Fibroblast of skin of scalp (primary cell): Measurements from ENCODE around the gene MAL.

Source experiments
- DNase-seq: peaks from one replicate; pipeline ENCODE4 v3.0.0-alpha.2; 2013

MAL gene

DNA sequence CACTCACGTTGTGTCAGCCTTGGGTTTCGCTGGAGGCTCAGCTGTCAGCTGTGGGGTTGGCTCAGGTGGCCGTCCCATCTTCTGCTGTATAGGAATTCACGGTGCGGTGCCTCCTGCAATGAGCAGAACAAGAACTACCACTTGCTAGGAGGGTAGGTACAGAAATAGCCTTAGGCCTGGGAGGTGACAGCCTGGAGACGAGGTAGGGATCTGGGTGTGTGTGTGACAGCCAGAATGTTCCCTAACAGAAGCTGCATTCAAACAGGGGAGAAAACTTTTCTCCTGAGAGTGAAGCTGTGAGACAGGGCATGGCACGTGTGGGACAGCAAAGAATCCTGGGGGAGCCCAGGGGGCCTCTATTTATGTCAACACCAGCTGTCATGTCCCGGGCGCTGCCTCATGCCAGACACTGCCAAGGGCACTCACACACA is 8.4 kb upstream of the MAL start:
- no peak for DNase-seq

DNA sequence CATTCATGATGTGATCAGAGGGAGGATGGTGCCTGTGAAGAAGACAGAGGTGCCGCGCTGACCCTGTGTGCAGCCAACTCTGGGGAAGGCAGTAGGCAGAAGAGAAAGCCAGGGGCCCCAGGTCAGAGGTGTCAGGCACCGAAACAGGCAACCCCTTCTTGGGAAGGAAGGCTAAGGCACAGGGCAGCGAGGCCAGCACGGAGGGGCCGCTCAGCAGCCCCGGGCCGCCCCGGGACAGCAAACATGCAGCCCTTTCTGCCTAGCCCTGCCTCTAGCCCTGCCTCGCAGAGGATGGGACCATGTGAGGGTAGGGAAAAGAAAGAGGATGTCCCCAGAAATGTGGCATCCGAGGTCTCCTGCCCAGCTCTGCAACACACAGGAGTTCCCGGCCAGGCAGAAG is 7.7 kb upstream of the MAL start:
- no peak for DNase-seq

DNA sequence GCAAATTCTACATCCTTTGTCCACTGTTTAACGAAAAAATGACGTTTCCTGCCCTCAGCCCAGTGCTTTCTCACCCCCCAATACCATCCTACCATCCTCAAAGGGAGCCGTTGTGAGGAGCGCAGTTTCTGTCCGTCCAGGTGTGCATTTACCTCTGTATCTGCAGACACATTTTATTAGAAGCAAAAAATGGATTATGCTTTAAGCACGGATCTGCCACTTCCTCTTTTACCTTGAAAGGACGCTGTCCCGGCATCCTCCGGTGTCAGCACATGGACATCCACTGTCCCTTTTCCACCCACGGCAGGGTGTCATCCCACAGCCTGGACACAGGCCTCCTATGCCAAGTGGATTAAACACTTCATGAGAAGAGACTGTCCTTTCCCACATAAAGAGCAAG is 7.2 kb upstream of the MAL start:
- DNase-seq = no peak

DNA sequence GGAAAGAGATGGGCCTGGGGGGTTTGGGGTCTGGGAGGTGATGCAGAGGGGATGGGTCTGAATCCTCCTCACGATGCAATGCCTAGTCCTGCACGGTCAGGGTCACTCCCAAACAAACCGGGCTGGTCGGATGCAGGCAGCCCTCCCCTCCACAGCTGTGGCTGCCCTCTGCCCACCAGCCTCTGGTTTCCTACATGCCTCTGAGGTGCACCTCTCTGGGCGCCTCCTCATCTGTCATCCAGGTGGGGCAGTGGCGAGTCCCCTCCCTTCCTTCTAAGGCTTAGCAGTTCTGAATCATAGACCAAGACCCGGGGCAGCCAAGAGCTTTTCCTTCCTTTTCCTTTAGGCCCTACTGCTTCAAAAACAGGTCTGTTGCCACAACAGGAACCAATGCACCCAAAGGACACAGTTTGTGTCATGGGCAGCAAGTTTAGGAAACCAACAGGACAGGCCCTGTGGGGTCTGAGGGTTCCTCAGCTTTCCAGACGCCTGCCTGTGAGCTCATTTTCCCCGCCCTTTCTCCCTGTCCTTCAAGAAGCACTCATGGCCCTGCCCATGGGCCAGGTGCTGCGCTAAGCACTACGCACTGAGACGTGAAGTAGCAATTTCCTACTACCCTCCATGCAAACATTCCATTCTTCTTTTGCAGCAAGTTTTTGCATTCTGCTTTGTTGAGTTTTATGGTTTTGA is 6.5 kb upstream of the MAL start:
- DNase-seq = no peak

DNA sequence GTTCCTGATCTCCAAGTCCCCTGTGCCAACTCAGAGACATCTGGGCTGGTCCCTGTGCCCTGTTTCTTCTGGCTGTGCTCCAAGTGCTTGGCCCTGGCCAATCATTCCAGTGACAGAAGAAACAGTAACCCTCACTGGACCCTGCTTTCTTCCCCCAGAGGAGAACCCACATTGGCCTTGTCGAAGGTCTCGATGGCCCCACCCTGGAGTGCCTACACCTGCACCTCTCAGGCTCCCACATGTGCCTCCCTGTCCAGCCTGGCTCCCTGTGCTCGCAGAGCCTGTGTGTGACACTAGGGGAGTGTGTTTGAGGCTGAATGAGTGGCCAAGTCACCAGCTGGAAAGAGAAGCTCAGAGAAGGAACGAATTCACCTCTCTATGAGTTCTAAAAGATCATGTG is 5.9 kb upstream of the MAL start:
- no peak for DNase-seq

DNA sequence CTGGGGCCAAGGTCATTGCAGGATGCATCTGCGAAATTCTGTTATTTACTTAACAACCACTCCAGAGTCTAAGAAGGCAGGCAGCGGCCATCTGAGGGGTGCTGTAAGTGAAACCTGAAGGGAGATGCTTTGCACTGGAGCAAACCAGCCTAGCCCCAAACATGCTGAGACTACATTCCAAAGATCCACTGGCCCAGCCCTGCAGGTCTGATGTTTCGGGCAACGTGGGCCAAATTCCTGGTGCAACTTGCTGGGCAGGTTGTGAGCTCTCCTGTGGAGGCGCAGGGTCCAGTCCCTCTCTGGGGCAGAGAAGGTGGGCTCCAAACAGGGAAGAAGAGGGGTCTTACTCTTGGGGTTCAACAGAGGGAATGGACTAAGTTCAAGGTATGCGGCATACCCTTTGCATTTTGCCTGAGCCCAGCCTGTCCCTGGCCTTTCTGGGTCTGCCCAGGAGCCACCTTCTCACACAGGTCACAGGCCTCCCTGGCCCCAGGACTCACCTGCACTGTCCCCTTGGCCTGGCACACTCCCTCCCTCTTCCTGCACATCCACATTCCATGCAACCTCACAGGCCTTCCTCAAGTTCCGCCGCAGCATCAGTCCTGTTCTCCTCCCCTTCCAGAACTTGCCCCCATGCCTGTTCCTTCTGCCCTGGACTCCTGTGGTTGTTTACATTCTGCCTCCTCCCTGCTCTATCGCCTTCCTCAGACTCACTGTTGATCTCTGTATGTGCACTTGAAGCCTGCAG is 5.1 kb upstream of the MAL start:
- DNase-seq = no peak

DNA sequence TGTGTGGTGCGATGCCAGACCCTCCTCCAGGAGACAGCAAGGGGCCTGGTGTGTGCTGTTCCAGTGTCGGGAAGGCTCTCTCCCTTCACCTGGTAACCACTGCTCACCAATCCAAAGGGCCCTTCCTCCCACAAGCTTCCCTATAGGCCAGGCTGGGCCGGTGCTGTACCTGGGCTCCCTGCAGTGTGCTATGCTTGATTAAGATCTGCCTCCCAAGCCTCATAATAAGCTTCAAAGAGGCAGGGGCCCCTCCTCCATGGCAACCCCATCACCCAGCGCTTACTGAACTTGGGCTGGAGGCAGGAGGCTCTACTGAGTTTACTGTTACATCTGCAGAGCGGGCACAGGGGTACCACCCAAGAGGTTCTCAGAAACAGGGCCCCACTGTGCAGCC is 4.5 kb upstream of the MAL start:
- DNase-seq = no peak

DNA sequence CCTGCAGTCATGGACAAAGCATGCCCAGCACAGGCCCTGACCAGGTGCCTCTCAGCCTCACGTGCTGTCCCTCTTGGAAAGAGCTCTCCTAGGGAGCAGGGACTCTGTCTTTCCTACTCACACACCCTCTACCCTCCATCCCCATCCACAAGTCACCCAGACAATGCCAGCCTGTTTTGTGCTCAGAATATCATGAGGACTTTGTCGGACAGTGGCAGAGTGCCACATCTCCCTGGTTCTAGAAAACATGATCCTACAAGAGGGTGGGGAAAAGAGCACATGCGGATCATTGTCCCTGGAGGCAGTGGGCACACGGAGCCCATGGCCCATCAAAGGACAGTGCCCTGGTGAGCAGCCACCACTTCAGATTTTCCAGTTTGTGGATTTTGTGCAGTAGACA is 3.7 kb upstream of the MAL start:
- DNase-seq = no peak

DNA sequence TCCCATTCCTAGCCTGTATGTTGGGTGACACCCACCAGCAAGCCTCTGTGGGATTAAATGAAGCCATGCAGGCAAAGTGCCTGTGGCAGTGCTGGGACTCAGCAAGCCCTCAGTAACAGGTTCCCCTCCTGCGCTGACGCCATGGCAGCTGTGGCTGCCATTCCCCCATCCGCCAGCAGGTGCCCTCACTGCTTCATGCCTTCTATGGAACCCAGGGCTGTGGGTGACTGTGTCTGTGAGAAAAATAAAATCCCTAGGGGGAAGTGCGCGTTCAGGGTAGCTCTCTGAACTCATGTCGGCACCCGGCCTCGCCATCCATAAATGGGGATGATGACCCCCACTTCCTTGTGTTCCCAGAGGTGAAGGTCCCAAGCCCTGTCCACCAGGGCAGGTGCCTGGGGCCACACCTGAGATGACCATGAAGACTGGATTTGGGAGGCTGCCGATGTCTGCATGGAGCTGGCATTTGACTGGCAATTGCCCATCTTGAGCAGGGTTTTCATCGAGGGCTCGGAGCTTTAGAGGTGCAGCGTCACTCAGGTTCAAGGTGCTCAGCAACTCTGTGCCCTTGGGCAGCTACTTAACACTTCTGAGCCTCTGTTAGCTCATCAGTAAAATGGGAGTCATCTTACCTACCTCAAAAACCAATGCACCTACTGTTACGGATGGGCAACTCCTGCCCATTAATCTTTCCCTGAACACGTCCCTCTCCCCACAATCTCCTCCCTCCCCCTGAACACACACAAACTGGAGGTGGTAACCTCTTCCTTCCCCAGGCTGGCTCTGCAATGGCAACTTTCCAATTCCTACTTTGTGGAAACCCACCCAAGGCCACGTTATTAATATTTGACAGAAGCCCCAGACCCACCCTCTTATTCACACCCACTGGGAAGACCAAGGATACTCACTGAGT is 2.9 kb upstream of the MAL start:
- DNase-seq = peak; percentile 48

DNA sequence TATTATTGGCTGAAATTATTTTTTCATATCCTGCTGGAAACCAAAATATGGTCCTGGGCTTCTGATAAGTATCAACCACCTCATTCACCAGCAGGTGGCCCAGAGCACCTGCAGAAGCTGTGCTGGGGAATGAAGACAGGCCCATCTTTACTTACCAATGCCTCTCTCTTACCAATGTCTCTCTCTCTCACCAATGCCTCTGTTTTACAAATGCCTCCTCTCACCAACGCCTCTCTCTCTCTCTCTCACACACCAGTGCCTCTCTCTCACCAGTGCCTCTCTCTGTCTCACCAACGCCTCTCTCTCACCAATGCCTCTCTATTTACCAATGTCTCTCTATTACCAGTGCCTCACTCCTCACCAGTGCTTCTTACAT is 2.3 kb upstream of the MAL start:
- DNase-seq = no peak

DNA sequence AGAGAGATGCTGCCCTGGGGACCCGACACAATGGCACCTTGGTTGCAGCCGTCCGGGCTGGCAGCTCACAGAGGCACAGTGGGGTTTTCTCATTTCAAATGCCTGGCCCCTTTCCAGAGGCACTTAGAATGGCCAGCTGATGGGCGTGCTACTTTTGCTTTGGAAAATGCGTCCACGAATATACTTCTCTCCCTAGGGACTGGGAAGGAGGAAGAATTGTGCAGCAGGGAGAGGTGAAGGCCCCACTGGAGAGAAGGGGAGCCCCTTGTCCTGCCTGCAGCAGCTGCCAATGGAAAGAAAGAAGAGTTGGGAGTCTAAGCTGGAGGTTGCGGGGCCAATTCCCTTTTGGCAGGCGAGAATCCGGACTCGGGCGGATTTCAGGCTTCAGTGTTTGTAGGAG is 1.1 kb upstream of the MAL start:
- DNase-seq = no peak

DNA sequence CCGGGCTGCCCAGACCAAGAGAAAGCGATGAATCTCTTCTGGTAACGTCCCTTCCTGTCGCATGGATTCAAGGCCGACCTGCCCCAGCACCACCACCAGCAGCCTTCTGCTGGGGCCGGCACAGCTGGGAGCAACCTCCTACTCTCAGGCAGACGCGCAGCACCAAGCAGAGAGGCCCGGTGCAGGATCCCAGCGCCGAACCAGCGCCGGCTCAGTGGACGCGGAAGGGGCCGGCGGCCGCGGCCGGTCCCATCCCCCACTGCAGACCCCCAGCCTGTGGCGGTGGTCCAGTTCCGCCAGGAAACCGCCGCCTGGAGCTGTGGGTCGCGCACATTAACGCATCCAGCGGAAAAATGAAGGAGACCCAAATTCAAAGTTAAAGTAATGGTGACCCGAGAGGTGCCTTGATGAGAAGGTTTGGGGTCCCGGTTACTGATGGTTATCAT is 525 bp upstream of the MAL start:
- DNase-seq = no peak

DNA sequence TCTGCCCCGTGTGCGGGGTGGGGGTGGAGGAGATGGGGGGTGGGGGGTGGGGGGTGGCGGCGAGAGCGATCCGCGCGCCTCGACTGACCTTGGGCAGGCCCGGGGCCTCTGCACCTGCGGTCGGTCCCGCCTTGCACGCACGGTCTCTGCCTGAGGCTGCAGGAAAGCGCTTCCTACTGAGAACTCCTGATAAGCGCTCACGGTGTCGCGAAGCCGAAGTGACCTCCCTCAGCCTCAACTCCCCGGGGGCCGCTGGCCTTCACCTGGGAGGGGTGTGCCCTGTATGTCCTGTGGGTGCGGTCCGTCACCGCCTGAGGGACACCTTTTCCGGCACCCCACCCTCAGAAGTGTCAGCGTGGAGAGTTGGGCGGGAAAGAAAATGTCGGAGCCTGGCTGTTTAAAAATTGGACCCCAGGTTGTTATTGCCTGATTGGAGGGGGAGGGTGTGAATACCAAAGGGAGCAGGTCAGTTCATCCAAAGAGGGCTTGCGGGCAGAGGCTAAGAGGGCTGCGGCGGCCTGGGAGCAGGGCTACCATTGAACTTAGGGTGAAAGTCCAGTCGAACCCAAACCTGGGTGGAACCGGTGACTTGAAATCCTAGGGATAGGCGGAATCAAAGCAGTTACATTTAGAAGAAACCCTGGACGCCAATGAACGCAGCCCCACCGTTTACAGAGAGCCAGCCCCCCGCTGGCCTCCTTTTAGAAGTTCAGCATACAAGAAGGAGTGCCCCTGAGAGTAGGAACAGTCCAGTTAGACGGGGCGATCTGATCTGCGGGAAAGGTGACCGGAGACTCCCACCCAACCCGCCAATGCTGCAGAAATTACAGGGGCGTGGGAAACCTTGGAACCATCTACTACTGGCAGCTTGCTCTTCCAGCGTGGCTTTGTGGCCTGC is 1.2 kb downstream of the MAL start:
- DNase-seq = no peak

DNA sequence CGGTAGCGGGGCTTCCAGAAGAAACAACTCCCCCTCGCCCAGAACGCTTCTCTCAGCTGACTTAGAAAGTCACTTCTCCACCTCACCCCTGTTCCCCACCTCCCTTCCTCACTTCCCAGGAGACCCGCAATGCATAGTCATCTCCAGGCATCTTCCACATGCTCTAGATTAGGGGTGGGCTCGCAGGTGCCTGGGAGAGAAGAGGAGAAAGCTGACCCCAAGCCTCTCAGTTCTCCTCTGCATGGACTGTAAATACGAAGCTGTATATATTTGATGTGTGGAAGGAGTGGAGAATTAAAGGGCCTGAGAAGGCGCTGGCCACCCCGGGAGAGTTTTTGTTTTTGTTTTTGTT is 1.8 kb downstream of the MAL start:
- DNase-seq = no peak

DNA sequence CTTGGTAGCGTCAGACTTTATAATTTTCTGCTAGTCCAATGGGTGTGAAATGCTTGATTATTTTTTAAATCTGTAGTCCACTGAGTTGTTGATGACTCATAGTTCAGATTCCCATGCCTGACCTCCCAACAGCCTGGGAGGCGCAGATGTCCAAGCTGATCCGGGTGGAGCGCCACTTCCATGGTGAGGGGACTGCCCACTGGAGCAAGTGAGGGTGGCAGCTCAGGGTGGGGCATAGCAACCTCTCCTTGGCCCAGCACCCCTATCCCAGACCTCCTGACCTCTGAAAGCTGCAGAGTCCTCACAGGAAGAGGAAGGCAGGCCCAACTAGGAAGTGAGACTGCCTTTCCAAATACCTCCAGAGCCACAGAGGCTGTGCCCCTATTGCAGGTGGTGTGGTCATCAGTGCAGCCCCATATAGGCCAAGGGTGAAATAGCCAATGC is 4.4 kb downstream of the MAL start:
- DNase-seq = no peak

DNA sequence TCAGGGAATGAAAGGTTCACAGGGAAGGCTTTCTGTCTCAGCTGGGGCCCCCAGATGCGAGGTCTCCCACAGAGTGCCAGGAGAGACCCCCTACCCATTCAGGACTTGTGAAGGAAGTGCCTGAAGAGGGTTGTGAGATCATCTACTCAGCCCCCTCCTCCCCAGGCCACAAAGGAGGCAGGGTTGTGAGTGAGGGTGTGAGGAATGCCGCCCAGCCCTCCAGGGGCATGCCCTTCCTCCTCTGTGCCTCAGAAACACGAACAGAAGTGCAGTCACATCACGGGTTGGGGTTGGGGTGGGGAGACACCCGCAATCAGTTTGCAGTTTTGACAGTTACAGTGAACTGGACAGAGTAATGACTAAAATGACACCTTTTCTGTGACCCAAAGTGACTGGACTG is 5.0 kb downstream of the MAL start:
- no peak for DNase-seq

DNA sequence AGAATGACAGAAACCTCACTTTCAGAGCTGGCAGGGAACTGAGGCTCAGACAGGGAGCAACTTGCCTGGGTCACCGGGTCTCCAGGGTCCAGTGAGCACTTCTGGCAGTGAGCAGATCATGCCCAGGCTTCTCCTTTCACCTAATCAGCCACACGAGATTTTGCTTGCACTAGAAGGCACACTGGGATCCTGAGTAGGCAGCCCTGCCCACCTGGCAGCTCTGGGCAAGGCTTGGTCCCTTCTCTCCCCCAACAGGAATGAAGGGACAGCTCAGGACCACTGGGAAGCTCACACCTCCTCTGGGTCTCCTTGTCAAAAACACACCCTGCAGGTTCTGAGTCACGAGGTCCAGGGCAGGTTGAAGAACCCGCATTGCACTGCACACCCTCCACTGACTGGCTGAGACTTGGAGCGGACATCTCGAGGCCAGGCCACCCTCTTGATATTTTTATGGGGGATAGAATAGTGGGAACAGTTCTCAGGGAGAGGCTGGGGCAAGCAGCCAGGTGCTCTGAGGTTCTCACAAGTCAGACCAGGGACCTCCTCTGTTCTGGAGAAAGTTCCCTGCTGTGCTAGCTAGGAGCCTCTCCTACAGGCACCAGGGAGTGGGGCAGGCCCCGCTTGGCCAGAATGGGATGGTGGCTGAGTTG is 5.7 kb downstream of the MAL start:
- DNase-seq = no peak

DNA sequence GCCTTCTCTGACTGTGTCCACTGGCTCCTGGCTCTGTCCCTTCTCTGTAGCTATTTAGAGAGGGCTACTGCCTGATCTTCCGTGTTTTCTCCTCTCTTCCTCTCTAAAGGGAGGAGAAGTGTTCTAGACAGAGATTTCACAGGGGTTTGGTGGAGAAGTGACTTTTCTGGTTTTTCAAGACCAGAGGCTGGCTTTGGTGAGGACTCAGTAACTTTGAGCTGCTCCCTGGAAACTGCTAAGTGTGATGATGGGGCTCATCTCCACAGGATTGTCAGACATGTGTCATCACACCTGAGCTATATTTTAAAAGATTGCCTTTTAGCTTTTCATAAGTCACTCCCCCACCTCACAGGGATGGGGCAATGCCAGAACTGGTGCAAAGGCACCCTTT is 6.2 kb downstream of the MAL start:
- no peak for DNase-seq

DNA sequence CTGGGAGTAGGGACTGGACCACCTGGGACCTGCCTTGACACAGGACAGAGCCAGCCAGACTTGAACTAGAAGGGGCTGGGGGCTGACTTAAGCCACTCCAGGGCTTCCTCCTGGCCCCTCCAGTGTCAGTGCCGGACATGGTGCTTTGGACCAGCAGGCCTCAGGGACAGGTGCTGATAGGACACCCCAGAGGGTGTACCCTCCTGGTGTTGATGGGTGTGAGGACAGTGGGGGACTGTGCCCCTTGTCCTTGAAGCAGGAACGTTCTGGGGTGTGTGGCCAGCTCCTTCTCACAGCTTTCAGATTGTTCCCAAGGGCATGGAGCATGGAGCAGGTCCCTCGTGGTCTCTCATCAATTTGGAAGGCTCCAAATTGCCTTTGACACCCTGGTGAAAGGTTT is 6.8 kb downstream of the MAL start:
- DNase-seq = no peak

DNA sequence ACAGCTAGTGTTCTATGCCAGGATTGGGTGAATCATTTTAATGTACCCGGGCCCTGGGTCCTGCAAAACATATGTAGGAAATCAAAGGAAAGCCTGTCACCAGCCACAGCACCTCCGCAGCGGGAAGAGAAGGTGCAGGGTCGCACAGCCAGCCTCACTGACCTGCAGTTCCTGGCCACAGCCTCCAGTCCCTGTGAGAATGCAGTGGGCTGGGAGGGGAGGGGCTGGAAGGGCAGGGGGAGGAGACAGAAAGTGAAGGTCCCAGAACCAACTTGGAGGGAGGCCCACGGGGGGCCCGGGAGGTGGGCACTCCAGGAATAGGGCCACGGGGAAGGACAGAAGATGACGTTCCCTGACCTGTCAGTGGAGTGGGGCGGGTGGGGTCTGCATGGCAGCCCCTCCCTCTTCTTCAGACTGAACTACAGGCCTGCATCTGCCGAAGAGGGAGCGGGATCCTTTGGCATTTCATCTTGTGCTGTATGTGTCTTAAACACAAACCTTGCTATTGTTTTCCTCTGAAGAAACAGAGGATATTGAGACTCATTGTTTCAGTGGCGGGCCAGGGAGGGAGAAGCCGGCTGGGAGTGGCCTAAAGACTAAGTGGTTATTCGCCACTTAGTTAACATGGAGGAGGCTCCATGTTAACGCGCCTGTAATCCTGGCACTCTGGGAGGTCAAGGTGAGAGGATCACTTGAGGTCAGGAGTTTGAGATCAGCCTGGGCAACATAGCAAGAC is 7.5 kb downstream of the MAL start:
- DNase-seq = no peak

DNA sequence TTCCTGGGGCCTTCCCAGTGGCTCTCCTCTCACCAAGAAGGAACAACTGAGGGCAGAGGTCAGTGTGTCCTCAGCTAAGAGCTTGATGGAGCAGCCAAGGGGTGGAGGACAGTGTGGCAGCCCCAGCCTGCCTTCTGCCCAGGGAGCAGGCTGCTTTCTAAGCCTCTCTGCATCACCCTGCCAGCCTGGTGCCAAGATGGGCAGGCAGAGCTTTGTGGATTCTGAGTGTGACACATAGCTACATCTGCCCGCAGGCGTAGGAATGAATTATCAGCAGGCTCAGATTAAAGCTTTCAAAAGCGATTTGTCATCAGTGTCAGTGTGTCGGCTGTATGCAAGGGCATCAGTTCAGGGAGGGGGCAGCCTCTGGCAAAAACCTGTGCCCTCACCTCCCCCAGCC is 8.7 kb downstream of the MAL start:
- no peak for DNase-seq
